A549 (cell line): Measurements from ENCODE around the gene C4orf54.

Source experiments
- ESRRA ChIP-seq: fragments of 150-350 bp; IDR thresholded peaks from 2 replicates; pipeline ENCODE4 v1.6.1; 2014; ENCODE audit warnings: mild to moderate bottlenecking, low read length, borderline replicate concordance
- FOSL2 ChIP-seq, 2 experiments: fragments of 450-650 bp in 1 of 2; fragments of >200 bp in 1 of 2; sonication (Bioruptor Twin) in 1 of 2; formaldehyde crosslinking; IDR thresholded peaks; 2 replicates each; pipeline versions ENCODE4 v1.5.0 to v1.6.1; 2016 to 2020; ENCODE audit warnings: mild to moderate bottlenecking in 1 of 2, moderate library complexity in 1 of 2
- MYC ChIP-seq: IDR thresholded peaks from 2 replicates; pipeline ENCODE4 v1.6.1; 2012; ENCODE audit warnings: mild to moderate bottlenecking, inconsistent platforms, low read length, improper control_type of control experiment, borderline replicate concordance
- NR3C1 ChIP-seq: fragments of >200 bp; sonication (Bioruptor Twin); formaldehyde crosslinking; IDR thresholded peaks from 3 replicates; pipeline ENCODE4 v1.6.1; 2017
- POLR2A ChIP-seq: IDR thresholded peaks from 2 replicates; pipeline ENCODE4 v1.6.1; 2012; ENCODE audit warnings: mild to moderate bottlenecking, low read length
- ZNF302 ChIP-seq: fragments of 250-450 bp; sonication (Bioruptor Pico); IDR thresholded peaks from 2 replicates; pipeline ENCODE4 v1.9.0; 2021; ENCODE audit warnings: inconsistent platforms, mild to moderate bottlenecking, moderate library complexity
- TF ChIP-seq, protein P1 (sequence below): fragments of >200 bp; sonication (Bioruptor Twin); formaldehyde crosslinking; IDR thresholded peaks from 3 replicates; pipeline ENCODE4 v1.5.1; 2016
- TF ChIP-seq, protein P2 (sequence below): IDR thresholded peaks from 2 replicates; pipeline ENCODE4 v1.6.1; 2012

DNA sequence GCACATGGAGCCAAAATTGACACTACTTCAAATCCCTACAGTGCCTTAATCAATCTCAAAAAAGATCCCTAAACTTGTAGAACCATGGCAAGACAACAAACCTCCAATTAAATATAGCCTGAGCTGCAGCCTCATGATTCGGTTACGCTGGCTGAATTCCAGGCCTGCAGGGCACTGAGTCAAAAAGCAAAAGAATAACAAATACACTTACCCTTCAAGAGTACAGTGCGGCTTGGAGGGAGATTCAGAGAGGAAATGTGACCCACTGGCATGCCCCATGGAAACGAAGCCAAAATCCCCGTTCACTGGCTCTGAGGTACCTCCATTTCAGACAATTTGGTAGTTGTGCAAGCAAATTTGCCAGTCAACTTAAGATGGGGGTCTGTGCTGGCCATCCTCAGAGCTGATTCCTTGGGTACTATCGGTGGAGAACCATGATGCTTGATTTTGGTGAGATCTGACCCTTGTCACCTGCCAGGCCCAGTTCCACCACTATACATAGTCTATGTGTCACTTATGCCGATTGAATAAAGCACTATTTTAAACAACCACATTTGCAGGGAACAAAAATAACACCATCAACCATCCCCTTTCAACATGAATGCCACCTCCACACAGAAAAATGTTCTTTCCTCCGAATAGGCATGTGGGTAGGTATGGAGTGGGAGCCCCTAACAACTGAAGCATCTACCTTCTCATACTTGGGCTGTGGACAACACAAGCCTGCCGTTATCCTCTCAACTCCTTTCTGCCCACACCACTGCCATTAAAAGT, 2.1 kb downstream of the C4orf54 start:
- no peak for TF ChIP-seq ZNF302 (CRISPR knock-in tag)
- TF ChIP-seq, protein P1, sequence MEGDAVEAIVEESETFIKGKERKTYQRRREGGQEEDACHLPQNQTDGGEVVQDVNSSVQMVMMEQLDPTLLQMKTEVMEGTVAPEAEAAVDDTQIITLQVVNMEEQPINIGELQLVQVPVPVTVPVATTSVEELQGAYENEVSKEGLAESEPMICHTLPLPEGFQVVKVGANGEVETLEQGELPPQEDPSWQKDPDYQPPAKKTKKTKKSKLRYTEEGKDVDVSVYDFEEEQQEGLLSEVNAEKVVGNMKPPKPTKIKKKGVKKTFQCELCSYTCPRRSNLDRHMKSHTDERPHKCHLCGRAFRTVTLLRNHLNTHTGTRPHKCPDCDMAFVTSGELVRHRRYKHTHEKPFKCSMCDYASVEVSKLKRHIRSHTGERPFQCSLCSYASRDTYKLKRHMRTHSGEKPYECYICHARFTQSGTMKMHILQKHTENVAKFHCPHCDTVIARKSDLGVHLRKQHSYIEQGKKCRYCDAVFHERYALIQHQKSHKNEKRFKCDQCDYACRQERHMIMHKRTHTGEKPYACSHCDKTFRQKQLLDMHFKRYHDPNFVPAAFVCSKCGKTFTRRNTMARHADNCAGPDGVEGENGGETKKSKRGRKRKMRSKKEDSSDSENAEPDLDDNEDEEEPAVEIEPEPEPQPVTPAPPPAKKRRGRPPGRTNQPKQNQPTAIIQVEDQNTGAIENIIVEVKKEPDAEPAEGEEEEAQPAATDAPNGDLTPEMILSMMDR: no peak
- no peak for TF ChIP-seq POLR2A
- TF ChIP-seq NR3C1: no peak
- TF ChIP-seq FOSL2 (IDR thresholded peaks at IDR 0.05): no peak
- no peak for TF ChIP-seq FOSL2 (CRISPR knock-in tag; IDR thresholded peaks at IDR 0.05)
- TF ChIP-seq, protein P2, sequence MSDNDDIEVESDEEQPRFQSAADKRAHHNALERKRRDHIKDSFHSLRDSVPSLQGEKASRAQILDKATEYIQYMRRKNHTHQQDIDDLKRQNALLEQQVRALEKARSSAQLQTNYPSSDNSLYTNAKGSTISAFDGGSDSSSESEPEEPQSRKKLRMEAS: no peak
- no peak for TF ChIP-seq ESRRA
- no peak for TF ChIP-seq MYC
